GM12891 (cell line): Measurements from ENCODE around the gene VWF.
"Not testable (repeated sequence)": the region's sequence is repeated elsewhere in the genome, so short reads cannot be mapped to it uniquely, and the experiment has no call there.

Experiments used
- PAX5 ChIP-seq: IDR thresholded peaks from 2 replicates; pipeline ENCODE4 v1.6.1; 2011; ENCODE audit warnings: low read length, moderate library complexity, mild to moderate bottlenecking; ENCODE audit not compliant: insufficient read depth, severe bottlenecking
- POLR2A ChIP-seq: IDR thresholded peaks from 2 replicates; pipeline ENCODE4 v1.6.1; 2011; ENCODE audit warnings: low read depth, low read length, control low read depth
- POLR2AphosphoS5 ChIP-seq: IDR thresholded peaks from 2 replicates; pipeline ENCODE4 v1.6.1; 2011; ENCODE audit warnings: low read depth, low read length, control low read depth
- TAF1 ChIP-seq: IDR thresholded peaks from 2 replicates; pipeline ENCODE4 v1.6.1; 2011; ENCODE audit warnings: low read depth, low read length, control low read depth

- TF ChIP-seq POLR2A, POLR2AphosphoS5, PAX5, TAF1: not testable (repeated sequence)
Measured at GRCh38 chr12:6159166-6160011, 34.9 kb upstream of the VWF start.
